GM20000 (cell line): ENCODE measurements around the gene POMT2.

Experiments
- DNase-seq: peaks from one replicate; pipeline ENCODE4 v3.0.0; 2012; ENCODE audit warnings: low spot score
- TF ChIP-seq, protein P1 (sequence below): IDR thresholded peaks from 2 replicates; pipeline ENCODE4 v1.5.1; 2012; ENCODE audit warnings: mild to moderate bottlenecking, control low read depth; ENCODE audit errors: extremely low read depth, missing control alignments

The POMT2 gene

DNA sequence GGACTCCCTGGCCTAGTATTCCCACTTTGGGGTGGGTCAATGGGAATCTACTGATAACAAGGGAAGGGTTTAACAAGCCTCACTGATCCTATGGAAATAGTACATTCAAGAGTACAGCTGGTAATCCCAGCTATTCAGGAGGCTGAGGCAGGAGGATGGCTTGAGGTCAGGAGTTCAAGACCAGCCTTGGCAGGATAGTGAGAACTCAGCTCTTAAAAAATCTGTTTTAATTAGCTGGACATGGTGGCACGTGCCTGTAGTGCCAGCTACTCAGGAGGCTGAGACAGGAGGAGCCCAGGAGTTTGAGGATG, 4.5 kb downstream of the POMT2 start:
- DNase-seq: no peak
- TF ChIP-seq, protein P1, sequence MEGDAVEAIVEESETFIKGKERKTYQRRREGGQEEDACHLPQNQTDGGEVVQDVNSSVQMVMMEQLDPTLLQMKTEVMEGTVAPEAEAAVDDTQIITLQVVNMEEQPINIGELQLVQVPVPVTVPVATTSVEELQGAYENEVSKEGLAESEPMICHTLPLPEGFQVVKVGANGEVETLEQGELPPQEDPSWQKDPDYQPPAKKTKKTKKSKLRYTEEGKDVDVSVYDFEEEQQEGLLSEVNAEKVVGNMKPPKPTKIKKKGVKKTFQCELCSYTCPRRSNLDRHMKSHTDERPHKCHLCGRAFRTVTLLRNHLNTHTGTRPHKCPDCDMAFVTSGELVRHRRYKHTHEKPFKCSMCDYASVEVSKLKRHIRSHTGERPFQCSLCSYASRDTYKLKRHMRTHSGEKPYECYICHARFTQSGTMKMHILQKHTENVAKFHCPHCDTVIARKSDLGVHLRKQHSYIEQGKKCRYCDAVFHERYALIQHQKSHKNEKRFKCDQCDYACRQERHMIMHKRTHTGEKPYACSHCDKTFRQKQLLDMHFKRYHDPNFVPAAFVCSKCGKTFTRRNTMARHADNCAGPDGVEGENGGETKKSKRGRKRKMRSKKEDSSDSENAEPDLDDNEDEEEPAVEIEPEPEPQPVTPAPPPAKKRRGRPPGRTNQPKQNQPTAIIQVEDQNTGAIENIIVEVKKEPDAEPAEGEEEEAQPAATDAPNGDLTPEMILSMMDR: no peak

DNA sequence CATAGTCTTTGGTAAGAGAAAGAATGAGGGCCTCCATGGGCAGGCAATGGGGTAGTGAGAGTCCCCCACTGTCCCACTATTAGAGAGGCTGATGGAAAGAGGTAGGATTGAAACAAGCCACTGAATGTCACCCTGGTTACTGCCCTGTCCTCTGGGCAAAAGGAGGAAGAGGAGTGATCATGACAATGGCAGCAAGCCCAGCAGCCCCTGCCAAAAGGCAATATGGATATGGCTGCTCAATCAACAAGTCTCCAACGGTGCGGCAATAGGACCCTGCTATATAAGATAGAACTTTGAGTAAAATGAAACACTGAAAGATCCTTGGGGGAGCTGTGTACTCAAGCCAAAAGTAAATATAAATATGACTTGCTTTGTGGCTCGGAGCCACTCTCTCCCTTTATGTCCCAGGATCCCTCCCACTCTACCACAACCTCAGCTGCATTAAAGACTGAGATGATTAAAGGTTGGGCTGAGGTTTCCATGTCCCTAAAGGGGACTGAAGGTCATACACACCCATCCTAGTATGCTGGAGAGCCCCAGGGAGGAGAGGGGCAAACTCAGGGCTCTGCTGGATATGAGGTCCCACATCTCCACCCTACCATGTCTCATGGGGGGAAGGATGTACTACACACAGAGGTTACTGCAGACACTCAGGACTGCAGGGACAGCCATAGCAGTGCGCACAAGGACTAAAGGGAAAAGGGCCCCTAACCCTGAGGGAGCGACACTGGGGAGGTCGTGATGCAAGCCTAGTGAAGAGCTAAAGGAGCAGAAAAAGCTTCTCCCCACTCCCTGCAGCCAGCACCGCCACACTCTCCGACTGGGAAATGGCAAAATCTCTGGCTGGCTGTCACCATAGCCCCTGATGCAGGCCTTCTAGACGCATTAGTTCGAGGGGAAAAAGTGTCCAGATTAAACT, 5.9 kb downstream of the POMT2 start:
- TF ChIP-seq, protein P1: no peak
- no peak for DNase-seq

DNA sequence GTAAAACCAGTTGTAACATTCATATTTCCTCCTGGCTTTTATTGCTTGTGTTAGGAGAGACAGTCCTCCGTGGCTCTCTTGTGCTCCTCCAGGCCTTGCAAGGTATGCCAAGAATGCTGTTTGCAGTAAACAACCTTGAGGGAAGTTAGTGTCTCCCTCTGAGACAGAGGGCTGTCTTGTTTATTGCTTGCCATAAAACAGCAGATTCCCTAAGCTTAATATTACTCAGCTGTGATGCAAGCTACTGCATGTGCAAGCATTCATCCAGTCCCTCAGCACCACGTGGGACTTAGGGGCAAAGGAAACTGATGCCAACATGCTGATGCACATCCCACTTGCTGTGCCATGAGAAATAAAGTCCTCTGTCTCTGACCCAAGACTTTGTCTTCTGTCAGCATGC, 6.6 kb downstream of the POMT2 start:
- DNase-seq: no peak
- TF ChIP-seq, protein P1: no peak

DNA sequence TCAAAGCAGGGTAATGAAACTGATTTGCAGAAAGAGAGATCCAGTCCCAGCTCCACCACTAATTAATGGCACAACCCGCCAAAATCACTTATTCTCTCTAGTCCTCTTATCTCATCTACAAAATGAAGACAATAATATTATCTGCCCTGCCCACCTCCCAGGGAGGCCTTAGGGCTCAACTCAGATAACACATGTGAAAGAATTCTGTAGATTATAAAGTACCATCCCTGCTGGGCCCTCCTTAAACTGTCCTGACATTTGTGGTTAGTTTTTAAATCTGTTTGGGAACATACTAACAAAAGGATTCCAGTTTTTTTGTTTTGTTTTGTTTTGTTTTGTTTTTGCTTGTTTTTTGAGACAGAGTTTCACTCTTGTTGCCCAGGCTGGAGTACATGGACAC, 7.3 kb downstream of the POMT2 start:
- DNase-seq: no peak
- TF ChIP-seq, protein P1: no peak

DNA sequence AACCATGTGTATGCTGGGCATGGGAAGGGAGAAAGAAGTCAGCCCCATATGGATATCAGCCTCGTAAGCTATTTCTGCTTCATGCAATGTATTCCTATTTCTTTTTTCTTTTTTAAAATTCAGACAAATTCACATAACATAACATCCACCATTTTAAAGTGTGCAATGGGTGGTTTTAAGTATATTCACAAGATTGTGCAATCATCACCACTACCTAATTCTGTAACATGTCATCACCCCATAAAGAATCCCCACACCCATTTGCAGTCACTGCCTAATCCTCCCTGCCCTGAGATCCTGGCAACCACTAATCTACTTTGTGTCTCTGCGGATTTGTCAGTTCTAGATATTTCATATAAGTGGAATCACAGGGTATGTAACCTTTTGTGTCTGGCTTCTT, 9.5 kb downstream of the POMT2 start:
- TF ChIP-seq, protein P1: no peak
- DNase-seq: no peak

DNA sequence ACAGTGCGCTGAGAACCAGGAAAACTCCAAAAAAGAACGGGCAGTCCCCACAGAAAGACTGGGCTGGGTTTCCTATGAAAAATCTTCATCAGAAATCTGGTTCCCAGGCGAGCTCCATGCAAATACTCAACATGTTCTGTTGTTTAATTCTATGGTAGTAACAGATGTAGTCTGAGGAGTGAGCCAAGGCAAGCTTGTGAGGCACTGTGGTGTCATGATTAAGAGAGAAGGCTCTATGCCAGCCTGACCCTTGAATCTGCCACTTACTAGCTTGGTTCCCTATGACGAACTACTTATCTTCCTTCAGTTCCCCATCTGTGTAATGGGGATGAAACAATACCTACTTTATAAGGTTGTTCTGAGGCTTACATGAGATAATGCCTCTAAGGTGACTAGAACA, 10.7 kb downstream of the POMT2 start:
- TF ChIP-seq, protein P1: no peak
- no peak for DNase-seq

DNA sequence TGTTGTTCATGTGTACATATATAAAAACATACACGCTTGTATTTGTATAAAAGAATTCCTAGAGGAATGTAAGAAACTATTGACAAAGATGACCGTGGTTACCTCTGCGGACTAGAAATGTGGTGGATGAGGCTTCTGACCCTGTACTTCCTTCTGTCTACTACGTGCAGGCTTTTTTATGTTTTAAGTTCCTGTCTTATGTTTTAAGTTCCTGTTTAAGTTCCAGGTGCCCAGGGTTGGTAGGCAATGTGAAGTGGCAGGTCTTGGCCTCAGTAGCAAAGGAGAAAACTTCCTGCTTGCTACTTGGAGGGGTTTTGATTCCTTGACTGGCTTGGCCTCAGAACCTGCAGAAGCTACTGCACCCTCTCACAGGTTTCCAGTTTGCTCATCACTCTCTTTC, 11.6 kb downstream of the POMT2 start:
- no peak for DNase-seq
- TF ChIP-seq, protein P1: no peak
